Measurements from ENCODE around the gene ZKSCAN1. TPM values are rescaled to one million over a fixed set of nuclear protein-coding genes. Genes with fewer than 3 reads are reported as not detected.

ZKSCAN1 gene
- total RNA-seq, 2 experiments from 2014 or later: 42.3 to 45.0 TPM

DNA sequence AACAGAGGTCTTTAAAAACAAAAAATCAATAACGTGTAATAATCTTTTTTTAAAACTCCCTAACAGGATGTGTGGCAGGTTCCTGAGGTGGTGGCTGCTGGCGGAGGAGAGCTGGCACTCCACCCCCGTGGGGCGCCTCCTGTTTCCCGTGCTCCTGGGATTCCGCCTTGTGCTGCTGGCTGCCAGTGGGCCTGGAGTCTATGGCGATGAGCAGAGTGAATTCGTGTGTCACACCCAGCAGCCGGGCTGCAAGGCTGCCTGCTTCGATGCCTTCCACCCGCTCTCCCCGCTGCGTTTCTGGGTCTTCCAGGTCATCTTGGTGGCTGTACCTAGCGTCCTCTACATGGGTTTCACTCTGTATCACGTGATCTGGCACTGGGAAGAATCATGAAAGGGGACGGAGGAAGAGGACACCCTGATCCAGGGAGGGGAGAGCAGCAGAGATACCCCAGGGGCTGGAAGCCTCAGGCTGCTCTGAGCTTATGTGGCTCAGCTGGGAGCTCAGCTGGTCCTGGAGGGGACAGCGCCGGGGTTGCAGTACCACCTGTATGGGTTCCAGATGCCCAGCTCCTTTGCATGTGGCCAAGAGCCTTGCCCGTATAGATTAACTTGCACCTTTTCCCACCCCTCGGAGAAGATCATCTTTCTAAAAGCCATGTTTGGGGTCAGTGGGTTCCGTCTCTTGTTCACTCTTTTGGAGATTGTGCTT is 22.9 kb upstream of the ZKSCAN1 start:
- intact Hi-C loops (cut with DNase I, micrococcal nuclease): loop anchor here (1.0 to 10.0 kb wide), 2 partner anchors 62 to 137 kb away; no protein-coding TSS in a partner anchor

GRCh38 chr7:99994819-99995218 is 20.6 kb upstream of the ZKSCAN1 start:
- Mint-ChIP-seq H3K27ac (no peak overlapping the region), H3K27me3 (no peaks in the 10 kb centered on the region), H3K9me3 (no peaks in the 10 kb centered on the region), H3K36me3 (ENCODE audit: low read depth) (no peaks in the 10 kb centered on the region), H3K4me1 (ENCODE audit: low read depth) (peaks cover 26% of the 10 kb centered on the region), H3K4me3 (no peak overlapping the region)
- POLR2A ChIA-PET: interaction anchor here (1.0 kb wide), 1 partner anchor 136 kb away, joined by 3 read pairs; no protein-coding TSS in a partner anchor
- no peak for TF ChIP-seq CTCF (IDR thresholded peaks at IDR 0.05)
- intact Hi-C loops (cut with DNase I, micrococcal nuclease): loop anchor here (1.0 to 10.0 kb wide), 5 partner anchors 57 to 438 kb away; partner anchors contain the start of genes ZNF3 (in 1 of the 2) and ZNF655 (in 1 of the 2)
- no peaks in the 10 kb centered on the region for H3K9me3 ChIP-seq (ENCODE audit: control insufficient read depth in 1 of 2, insufficient read depth in 1 of 2, low read length in 2 of 2)
- peaks cover 30% of the 10 kb centered on the region for H3K4me1 ChIP-seq (ENCODE audit: insufficient read depth, low read length)
- CTCF ChIA-PET: interaction anchor here (0.9 to 1.5 kb wide), 2 partner anchors 81 to 136 kb away, joined by 4 read pairs; no protein-coding TSS in a partner anchor
- H3K4me3 ChIP-seq (ENCODE audit: low read length): no peak overlapping the region
- DNase-seq: no peak
- no peaks in the 10 kb centered on the region for H3K27me3 ChIP-seq (ENCODE audit: control insufficient read depth in 1 of 2, insufficient read depth in 2 of 2, low read length in 2 of 2)
- no peak overlapping the region for H3K27ac ChIP-seq (ENCODE audit: low read depth in 1 of 2, low read length in 2 of 2)
- ATAC-seq (ENCODE audit: poor library complexity): no peak
- no peaks in the 10 kb centered on the region for H3K36me3 ChIP-seq (ENCODE audit: insufficient read depth, low read length)

More for the DNA sequence above, 22.9 kb upstream of the ZKSCAN1 start:
- Histone ChIP-seq H3K27ac (ENCODE audit: low read depth in 1 of 2, low read length in 2 of 2) (no peak overlapping the region), H3K36me3 (ENCODE audit: insufficient read depth, low read length) (no peaks in the 10 kb centered on the region), H3K4me3 (ENCODE audit: low read length) (no peak overlapping the region), H3K4me1 (ENCODE audit: insufficient read depth, low read length) (peaks cover 22% of the 10 kb centered on the region), H3K9me3 (ENCODE audit: control insufficient read depth in 1 of 2, insufficient read depth in 1 of 2, low read length in 2 of 2) (no peaks in the 10 kb centered on the region), H3K27me3 (ENCODE audit: control insufficient read depth in 1 of 2, insufficient read depth in 2 of 2, low read length in 2 of 2) (no peaks in the 10 kb centered on the region)
- no peaks in the 10 kb centered on the region for H3K36me3 Mint-ChIP-seq (ENCODE audit: low read depth)
- DNase-seq (no peak), ATAC-seq (ENCODE audit: poor library complexity) (no peak)
- H3K27me3 Mint-ChIP-seq: no peaks in the 10 kb centered on the region
- CTCF ChIA-PET: no interaction called here
- no peak overlapping the region for H3K27ac Mint-ChIP-seq
- no peaks in the 10 kb centered on the region for H3K9me3 Mint-ChIP-seq
- H3K4me3 Mint-ChIP-seq: no peak overlapping the region
- no peak for TF ChIP-seq CTCF (IDR thresholded peaks at IDR 0.05)
- POLR2A ChIA-PET: no interaction called here
- H3K4me1 Mint-ChIP-seq (ENCODE audit: low read depth): peaks cover 14% of the 10 kb centered on the region

GRCh38 chr7:99996755-99997544 is 18.4 kb upstream of the ZKSCAN1 start:
- Mint-ChIP-seq H3K27me3 (no peaks in the 10 kb centered on the region), H3K27ac (peak overlapping the region; percentile 90), H3K36me3 (ENCODE audit: low read depth) (no peaks in the 10 kb centered on the region), H3K4me1 (ENCODE audit: low read depth) (peaks cover 22% of the 10 kb centered on the region), H3K4me3 (peak overlapping the region; percentile 82), H3K9me3 (no peaks in the 10 kb centered on the region)
- Histone ChIP-seq H3K9me3 (ENCODE audit: control insufficient read depth in 1 of 2, insufficient read depth in 1 of 2, low read length in 2 of 2) (no peaks in the 10 kb centered on the region), H3K27me3 (ENCODE audit: control insufficient read depth in 1 of 2, insufficient read depth in 2 of 2, low read length in 2 of 2) (no peaks in the 10 kb centered on the region), H3K36me3 (ENCODE audit: insufficient read depth, low read length) (no peaks in the 10 kb centered on the region), H3K27ac (ENCODE audit: low read depth in 1 of 2, low read length in 2 of 2) (peak overlapping the region; percentile 34 to 42), H3K4me1 (ENCODE audit: insufficient read depth, low read length) (peaks cover 22% of the 10 kb centered on the region), H3K4me3 (ENCODE audit: low read length) (peak overlapping the region; percentile 48)
- no peak for ATAC-seq (ENCODE audit: poor library complexity)
- no peak for TF ChIP-seq CTCF (IDR thresholded peaks at IDR 0.05)
- DNase-seq: no peak
- CTCF ChIA-PET: interaction anchor here (0.8 kb wide), 1 partner anchor 134 kb away, joined by 3 read pairs; no protein-coding TSS in a partner anchor
- POLR2A ChIA-PET: interaction anchor here (0.7 to 3.7 kb wide), 5 partner anchors 19 to 492 kb away, joined by 3 to 34 read pairs (median 6); partner anchors contain the start of genes MBLAC1, TRIM4, ZKSCAN1 and ZKSCAN5
- intact Hi-C loops (cut with DNase I, micrococcal nuclease): loop anchor here (1.0 to 10.0 kb wide), 6 partner anchors 18 to 440 kb away; partner anchors contain the start of genes ZKSCAN1 (in 1 of the 2), ZNF3 (in 1 of the 2) and ZNF655 (in 1 of the 2)
